CD14-positive monocyte (primary cell): ENCODE results near the gene CCDC3. TPM values are rescaled to one million over a fixed set of nuclear protein-coding genes. Genes with fewer than 3 reads are reported as not detected.

ENCODE experiments used
- DNase-seq, 3 donors: peaks; one replicate each; pipeline ENCODE4 v3.0.0-alpha.2; 2011 to 2022
- H2AFZ ChIP-seq: 2 replicates; pipeline ENCODE4 v1.6.0; 2012; ENCODE audit warnings: mild to moderate bottlenecking, low read depth, low read length, inconsistent platforms; ENCODE audit not compliant: insufficient read depth, poor library complexity, severe bottlenecking
- H3K27ac ChIP-seq, 2 donors: 1 replicate in 1 of 2; 2 replicates in 1 of 2; pipeline ENCODE4 v1.5.1; 2012 to 2013; ENCODE audit warnings: low read length in 2 of 2, control low read depth in 1 of 2, inconsistent platforms in 1 of 2, low read depth in 1 of 2, mild to moderate bottlenecking in 1 of 2
- H3K27me3 ChIP-seq, 2 donors: one replicate each; pipeline versions ENCODE4 v1.6.0 to v1.6.1; 2011 to 2013; ENCODE audit warnings: low read length in 2 of 2; ENCODE audit not compliant: control insufficient read depth in 2 of 2, insufficient read depth in 2 of 2
- H3K36me3 ChIP-seq, 2 donors: replicated peaks in 1 of 2; 1 replicate in 1 of 2; 2 replicates in 1 of 2; pipeline versions ENCODE4 v1.5.1 to v1.6.1; 2012 to 2013; ENCODE audit warnings: low read length in 2 of 2, control low read depth in 1 of 2, inconsistent platforms in 1 of 2, mild to moderate bottlenecking in 1 of 2; ENCODE audit not compliant: insufficient read depth in 2 of 2, control insufficient read depth in 1 of 2
- H3K4me1 ChIP-seq, 2 donors: 1 replicate in 1 of 2; 2 replicates in 1 of 2; pipeline versions ENCODE4 v1.5.1 to v1.6.1; 2012 to 2013; ENCODE audit warnings: low read length in 2 of 2, control low read depth in 1 of 2, inconsistent platforms in 1 of 2, mild to moderate bottlenecking in 1 of 2, moderate library complexity in 1 of 2; ENCODE audit not compliant: insufficient read depth in 2 of 2, control insufficient read depth in 1 of 2
- H3K4me2 ChIP-seq: replicated peaks from 2 replicates; pipeline ENCODE3; 2012; ENCODE audit warnings: low read length, moderate library complexity, mild to moderate bottlenecking; ENCODE audit not compliant: poor library complexity, severe bottlenecking; ENCODE audit errors: extremely low read depth
- H3K4me3 ChIP-seq, 3 experiments: fragments of 200-600 bp in 1 of 3; sonication (generic) in 1 of 3; replicated peaks in 1 of 3; 1 replicate in 2 of 3; 2 replicates in 1 of 3; pipeline ENCODE4 v1.5.1; 2011 to 2013; ENCODE audit warnings: low read length in 3 of 3, mild to moderate bottlenecking in 3 of 3, control low read depth in 2 of 3, low read depth in 2 of 3, inconsistent platforms in 1 of 3, moderate library complexity in 1 of 3
- H3K79me2 ChIP-seq: 2 replicates; pipeline ENCODE4 v1.6.0; 2012; ENCODE audit warnings: mild to moderate bottlenecking, control low read depth, inconsistent platforms, low read length, moderate library complexity; ENCODE audit not compliant: insufficient read depth
- H3K9ac ChIP-seq: 2 replicates; pipeline ENCODE4 v1.6.0; 2017; ENCODE audit warnings: low read length, mild to moderate bottlenecking; ENCODE audit not compliant: insufficient read depth, poor library complexity, severe bottlenecking
- H3K9me3 ChIP-seq, 2 donors: replicated peaks in 1 of 2; 1 replicate in 1 of 2; 2 replicates in 1 of 2; pipeline versions ENCODE4 v1.5.1 to v1.6.1; 2012 to 2013; ENCODE audit warnings: low read length in 2 of 2, control low read depth in 1 of 2; ENCODE audit not compliant: control insufficient read depth in 1 of 2, insufficient read depth in 1 of 2
- H4K20me1 ChIP-seq: 2 replicates; pipeline ENCODE4 v1.6.0; 2012; ENCODE audit warnings: mild to moderate bottlenecking, low read length, control low read depth, moderate library complexity; ENCODE audit not compliant: insufficient read depth
- H3K27ac Mint-ChIP-seq, 7 donors: one replicate each; pipeline ENCODE4 v1.8.0; 2020; ENCODE audit warnings: mild to moderate bottlenecking in 7 of 7, mixed read lengths in 7 of 7, moderate library complexity in 6 of 7, inconsistent platforms in 2 of 7
- H3K27me3 Mint-ChIP-seq, 3 donors: one replicate each; pipeline ENCODE4 v1.8.0; 2021 to 2022; ENCODE audit warnings: low read depth in 3 of 3, mild to moderate bottlenecking in 3 of 3, mixed read lengths in 3 of 3, moderate library complexity in 3 of 3, inconsistent platforms in 1 of 3
- H3K36me3 Mint-ChIP-seq, 2 donors: one replicate each; pipeline ENCODE4 v1.8.0; 2020; ENCODE audit warnings: mixed read lengths in 2 of 2, inconsistent platforms in 1 of 2, mild to moderate bottlenecking in 1 of 2
- H3K4me1 Mint-ChIP-seq: one replicate; pipeline ENCODE4 v1.8.0; 2020; ENCODE audit warnings: mild to moderate bottlenecking, mixed read lengths
- H3K4me3 Mint-ChIP-seq, 2 donors: one replicate each; pipeline ENCODE4 v1.8.0; 2020; ENCODE audit warnings: mild to moderate bottlenecking in 2 of 2, mixed read lengths in 2 of 2, moderate library complexity in 1 of 2
- H3K9me3 Mint-ChIP-seq, 7 donors: one replicate each; pipeline ENCODE4 v1.8.0; 2020 to 2022; ENCODE audit warnings: mixed read lengths in 7 of 7, mild to moderate bottlenecking in 6 of 7, moderate library complexity in 6 of 7, inconsistent platforms in 2 of 7
- CTCF ChIP-seq: fragments of 200-600 bp; IDR thresholded peaks from one replicate; pipeline ENCODE4 v1.8.0; 2022; ENCODE audit warnings: antibody characterized with exemption, mild to moderate bottlenecking
- WGBS: methylation state at CpG from one replicate; pipeline ENCODE4 v1.1.5; 2013; ENCODE audit warnings: missing lambda C conversion rate; ENCODE audit not compliant: insufficient coverage; 5-methylcytosine and 5-hydroxymethylcytosine counted together
- intact Hi-C, 2 donors: fragments of 100-400 bp; cut with micrococcal nuclease; formaldehyde crosslinking; loops; one replicate each; pipeline versions ENCODE4 v1.15.0 to v1.15.1; 2023
- polyA plus RNA-seq, 3 donors: library from polyadenylated mRNA; depleted of rRNA in 1 of 3; unstranded in 2 of 3; stranded (reverse) in 1 of 3; fragments of 300-500 nt in 2 of 3; fragments of >200 nt in 1 of 3; fragmentation: Illumina TruSeq in 2 of 3; gene quantifications; 1 replicate in 2 of 3; 2 replicates in 1 of 3; pipeline ENCODE4 v1.2.3, GENCODE V29; 2012 to 2021

The CCDC3 gene
- polyA plus RNA-seq, 3 donors = not detected

- Mint-ChIP-seq H3K27me3 (peaks cover 0 to 4% (median 2%) of the 10 kb centered on the region in 3 donors), H3K27ac (no peak overlapping the region), H3K4me1 (no peaks in the 10 kb centered on the region), H3K36me3 (no peaks in the 10 kb centered on the region), H3K4me3 (no peak overlapping the region), H3K9me3 (peaks cover 0 to 5% (median 3%) of the 10 kb centered on the region in 7 donors)
- H3K9me3 ChIP-seq = no peaks in the 10 kb centered on the region
- H3K79me2 ChIP-seq = no peaks in the 10 kb centered on the region
- no peak overlapping the region for H3K27ac ChIP-seq
- DNase-seq = no peak
- no peak overlapping the region for H3K9ac ChIP-seq
- H3K4me1 ChIP-seq = no peaks in the 10 kb centered on the region
- H3K4me2 ChIP-seq = no peak overlapping the region
- intact Hi-C loops = no loop called here
- TF ChIP-seq CTCF = no peak
- no peaks in the 10 kb centered on the region for H4K20me1 ChIP-seq
- H3K36me3 ChIP-seq = no peaks in the 10 kb centered on the region
- no CpG with 5 or more reads among the region's 3 CpGs for WGBS
- H3K4me3 ChIP-seq = no peak overlapping the region
- H2AFZ ChIP-seq = no peak overlapping the region
- H3K27me3 ChIP-seq = no peaks in the 10 kb centered on the region
These were observed 89.7 kb downstream of the CCDC3 start for GRCh38 chr10:12911795-12912194.

- H3K4me1 ChIP-seq = no peaks in the 10 kb centered on the region
- 92% methylated on average over 2 of the region's 4 CpGs for WGBS
- no peak for DNase-seq
- no peak overlapping the region for H2AFZ ChIP-seq
- no peak overlapping the region for H3K4me3 ChIP-seq
- no peak overlapping the region for H3K4me3 Mint-ChIP-seq
- intact Hi-C loops = no loop called here
- H3K27me3 Mint-ChIP-seq = peaks cover 2 to 6% (median 4%) of the 10 kb centered on the region in 3 donors
- H3K4me2 ChIP-seq = no peak overlapping the region
- H3K27ac Mint-ChIP-seq = no peak overlapping the region
- H3K79me2 ChIP-seq = no peaks in the 10 kb centered on the region
- H3K27ac ChIP-seq = no peak overlapping the region
- H3K27me3 ChIP-seq = no peaks in the 10 kb centered on the region
- H3K9me3 ChIP-seq = no peaks in the 10 kb centered on the region
- TF ChIP-seq CTCF = no peak
- H3K36me3 Mint-ChIP-seq = no peaks in the 10 kb centered on the region
- no peaks in the 10 kb centered on the region for H3K36me3 ChIP-seq
- H3K9ac ChIP-seq = no peak overlapping the region
- peaks cover 0 to 5% (median 2%) of the 10 kb centered on the region in 7 donors for H3K9me3 Mint-ChIP-seq
- H4K20me1 ChIP-seq = no peaks in the 10 kb centered on the region
- H3K4me1 Mint-ChIP-seq = no peaks in the 10 kb centered on the region
These were observed 90.7 kb downstream of the CCDC3 start for GRCh38 chr10:12910835-12911234.
